GM10266 (cell line): ENCODE data around the gene CD300LB.
"Not testable (repeated sequence)": the region's sequence is repeated elsewhere in the genome, so short reads cannot be mapped to it uniquely, and the experiment has no call there.

Experiments
- DNase-seq: peaks from one replicate; pipeline ENCODE4 v3.0.0; 2012; ENCODE audit errors: extremely low spot score
- TF ChIP-seq, protein P1 (sequence below): IDR thresholded peaks from 2 replicates; pipeline ENCODE4 v1.5.1; 2012; ENCODE audit warnings: mild to moderate bottlenecking, low read depth; ENCODE audit not compliant: control insufficient read depth, insufficient read depth; ENCODE audit errors: missing control alignments

CD300LB gene

GRCh38 chr17:74502861-74503260 is 28.4 kb downstream of the CD300LB start:
- TF ChIP-seq, protein P1, sequence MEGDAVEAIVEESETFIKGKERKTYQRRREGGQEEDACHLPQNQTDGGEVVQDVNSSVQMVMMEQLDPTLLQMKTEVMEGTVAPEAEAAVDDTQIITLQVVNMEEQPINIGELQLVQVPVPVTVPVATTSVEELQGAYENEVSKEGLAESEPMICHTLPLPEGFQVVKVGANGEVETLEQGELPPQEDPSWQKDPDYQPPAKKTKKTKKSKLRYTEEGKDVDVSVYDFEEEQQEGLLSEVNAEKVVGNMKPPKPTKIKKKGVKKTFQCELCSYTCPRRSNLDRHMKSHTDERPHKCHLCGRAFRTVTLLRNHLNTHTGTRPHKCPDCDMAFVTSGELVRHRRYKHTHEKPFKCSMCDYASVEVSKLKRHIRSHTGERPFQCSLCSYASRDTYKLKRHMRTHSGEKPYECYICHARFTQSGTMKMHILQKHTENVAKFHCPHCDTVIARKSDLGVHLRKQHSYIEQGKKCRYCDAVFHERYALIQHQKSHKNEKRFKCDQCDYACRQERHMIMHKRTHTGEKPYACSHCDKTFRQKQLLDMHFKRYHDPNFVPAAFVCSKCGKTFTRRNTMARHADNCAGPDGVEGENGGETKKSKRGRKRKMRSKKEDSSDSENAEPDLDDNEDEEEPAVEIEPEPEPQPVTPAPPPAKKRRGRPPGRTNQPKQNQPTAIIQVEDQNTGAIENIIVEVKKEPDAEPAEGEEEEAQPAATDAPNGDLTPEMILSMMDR: no peak
- DNase-seq: no peak

- no peak for DNase-seq
- TF ChIP-seq, protein P1: no peak
Observed at GRCh38 chr17:74499992-74500391, 31.3 kb downstream of the CD300LB start.

DNA sequence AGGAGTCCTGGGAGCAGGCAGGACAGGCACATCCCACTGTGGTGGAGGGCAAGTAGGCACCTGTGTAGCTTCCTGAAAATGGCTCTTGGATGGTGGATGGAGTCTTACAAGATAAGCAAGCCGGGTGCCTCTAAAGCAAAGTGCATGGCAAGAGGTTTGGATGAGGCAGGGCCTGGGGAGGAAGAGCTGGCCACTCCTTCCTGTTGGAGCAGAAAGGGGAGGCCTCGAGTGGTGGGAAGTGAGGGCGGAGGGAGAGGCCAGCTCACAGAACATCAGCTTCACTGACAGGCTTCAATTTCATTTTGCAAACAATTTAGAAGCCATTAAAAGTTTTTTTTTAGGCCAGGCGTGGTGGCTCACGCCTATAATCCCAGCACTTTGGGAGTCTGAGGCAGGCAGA is 33.8 kb downstream of the CD300LB start:
- DNase-seq: no peak
- TF ChIP-seq, protein P1: no peak

- DNase-seq: peak; percentile 65
- TF ChIP-seq, protein P1: peak; percentile 92
Observed at GRCh38 chr17:74493331-74493833, 37.9 kb downstream of the CD300LB start.

- DNase-seq: no peak
- TF ChIP-seq, protein P1: no peak
Observed at GRCh38 chr17:74491626-74492025, 39.6 kb downstream of the CD300LB start.

GRCh38 chr17:74490716-74491115 is 40.6 kb downstream of the CD300LB start:
- TF ChIP-seq, protein P1: no peak
- no peak for DNase-seq

- not testable (repeated sequence) for DNase-seq
Observed at GRCh38 chr17:74488276-74488675, 43.0 kb downstream of the CD300LB start.

- DNase-seq: peak; percentile 1
- TF ChIP-seq, protein P1: no peak
Observed at GRCh38 chr17:74485841-74486240, 45.4 kb downstream of the CD300LB start.
